GM18526 (cell line): ENCODE results near the gene CACNB2.

Experiments
- POLR2A ChIP-seq: IDR thresholded peaks from 3 replicates; pipeline ENCODE4 v1.6.1; 2011; ENCODE audit not compliant: insufficient read length; ENCODE audit errors: extremely low read depth

CACNB2 gene

DNA sequence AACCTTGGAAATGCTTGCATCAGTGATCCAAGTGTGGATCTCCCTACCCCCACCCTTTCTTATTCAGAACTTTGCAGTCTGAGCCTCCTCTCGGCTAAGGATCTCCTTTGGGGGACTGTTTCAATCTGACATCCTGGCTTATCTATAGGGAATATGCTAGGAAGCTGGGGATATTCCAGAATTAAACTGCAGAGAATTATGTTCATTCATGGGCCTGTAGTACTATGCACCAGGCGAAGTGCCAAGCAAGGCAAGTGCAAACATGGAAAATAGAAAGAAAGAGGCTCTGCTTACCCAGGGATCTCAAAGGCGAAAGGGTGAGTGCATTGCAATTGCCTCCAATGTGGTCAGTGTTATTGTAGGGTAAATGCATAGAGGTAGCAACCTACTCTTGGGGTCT, 96.5 kb downstream of the CACNB2 start:
- TF ChIP-seq POLR2A = no peak

DNA sequence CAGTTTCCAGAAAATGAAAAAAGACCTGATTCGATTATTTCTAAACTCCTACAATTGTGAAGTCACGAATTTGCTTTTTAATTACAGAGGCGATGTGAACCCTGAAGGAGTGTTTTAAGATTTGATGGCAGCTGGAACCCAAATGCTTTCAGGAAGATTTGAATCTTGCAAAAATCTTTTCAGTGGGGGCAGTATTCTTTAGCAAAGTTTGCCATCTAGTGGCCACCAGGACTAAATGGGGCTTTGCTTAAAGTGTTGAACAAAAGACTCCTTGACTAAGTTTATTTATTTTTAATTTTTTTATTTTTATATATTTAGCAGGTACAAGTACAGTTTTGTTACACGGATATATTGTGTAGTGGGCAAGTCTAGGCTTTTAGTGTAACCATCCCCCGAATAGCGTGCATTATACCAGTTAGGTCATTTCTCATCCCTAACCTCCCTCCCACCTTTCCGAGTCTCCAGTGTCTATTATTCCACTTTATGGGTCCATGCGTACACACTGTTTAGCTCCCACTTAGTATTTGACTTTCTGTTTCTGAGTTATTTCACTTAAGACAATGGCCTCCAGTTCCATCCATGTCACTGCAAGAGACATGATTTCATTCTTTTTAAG, 98.8 kb downstream of the CACNB2 start:
- no peak for TF ChIP-seq POLR2A

DNA sequence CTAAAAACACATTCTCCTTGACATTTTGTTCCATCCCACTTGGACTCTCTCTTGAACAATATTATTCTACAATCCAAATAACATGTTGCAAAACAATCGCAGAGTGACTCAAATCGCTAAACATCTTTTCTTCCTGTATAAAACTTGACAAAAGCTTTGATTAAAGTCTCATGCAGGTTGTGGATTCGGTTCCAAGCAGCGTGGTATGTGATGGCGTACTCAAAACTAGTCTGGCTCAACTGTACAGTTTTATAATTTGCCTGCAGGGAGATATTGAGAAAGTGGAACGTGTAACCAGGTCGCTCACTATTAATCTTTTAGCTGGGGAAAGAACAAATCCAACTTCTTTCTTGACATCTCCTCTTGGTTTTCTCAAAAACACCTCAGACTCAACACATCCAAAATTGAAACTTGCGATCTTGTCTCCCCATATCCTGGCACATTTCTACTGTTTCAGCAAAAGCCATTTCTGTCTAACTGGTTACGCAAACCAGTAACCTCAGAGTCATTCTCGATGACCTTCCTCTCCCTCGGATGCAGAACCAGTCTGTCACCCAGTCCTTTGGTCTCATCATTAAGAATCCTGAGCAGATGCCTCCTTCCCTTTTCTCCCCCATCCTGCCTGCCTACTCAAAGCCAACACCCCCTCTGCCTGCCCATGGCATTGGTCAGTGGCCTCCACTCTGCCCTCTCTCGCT, 100.1 kb downstream of the CACNB2 start:
- TF ChIP-seq POLR2A = no peak

DNA sequence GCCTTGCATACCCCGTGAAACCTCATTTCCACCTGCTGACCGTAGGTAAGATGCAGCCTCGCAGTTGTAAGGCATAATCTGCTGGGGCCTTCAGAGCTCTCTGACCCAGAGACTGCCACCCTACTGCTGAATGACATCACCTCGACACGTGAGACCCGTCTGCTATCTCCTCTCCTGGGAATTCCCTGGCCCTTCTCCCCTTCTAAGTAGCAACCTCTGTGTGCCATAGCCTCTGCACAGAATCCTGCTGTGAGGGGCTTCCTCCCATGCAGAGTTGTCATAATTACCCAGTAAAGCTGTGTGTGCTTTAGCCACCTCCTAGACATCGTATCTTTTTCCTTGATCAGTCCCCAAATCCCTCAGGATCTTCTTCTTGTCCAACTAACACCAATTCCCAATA, 106.7 kb downstream of the CACNB2 start:
- TF ChIP-seq POLR2A = no peak

DNA sequence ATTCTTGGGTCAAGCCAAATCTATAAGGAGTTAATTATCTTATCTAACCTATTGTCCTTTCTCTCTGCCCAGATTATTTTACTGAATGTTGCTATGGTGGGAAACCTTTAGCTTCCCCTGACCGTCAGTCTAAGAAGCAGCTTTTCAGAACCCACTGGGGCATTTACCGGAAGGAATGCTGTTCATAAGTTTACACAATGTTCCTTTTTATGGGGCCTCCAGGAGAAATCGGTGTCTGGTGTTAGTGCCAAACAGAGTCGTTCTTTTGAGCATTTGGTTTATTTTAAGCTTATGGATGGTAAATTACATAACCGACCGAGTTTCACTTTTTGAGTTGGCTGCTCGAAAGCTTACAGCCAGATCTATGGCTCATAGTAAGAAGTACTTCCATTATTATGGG, 111.9 kb downstream of the CACNB2 start:
- TF ChIP-seq POLR2A = no peak

DNA sequence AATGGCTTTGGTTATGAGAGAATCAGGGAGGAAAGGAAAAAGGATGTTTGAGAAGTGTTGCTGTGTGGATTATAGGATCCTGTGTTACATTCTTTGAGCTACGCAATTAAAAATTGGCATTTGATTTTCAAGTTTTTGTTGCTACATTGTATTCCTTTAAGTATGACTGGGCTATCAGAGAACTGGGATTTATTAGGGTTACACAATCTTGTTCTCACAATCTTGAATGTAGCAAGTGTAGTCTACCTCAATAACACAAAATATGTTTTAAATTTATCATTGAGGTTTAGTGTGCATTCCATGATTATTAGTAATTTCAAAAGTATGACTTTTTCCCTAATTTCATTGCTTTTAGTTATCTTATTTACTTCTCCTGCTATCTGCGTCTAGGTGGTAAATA, 113.9 kb downstream of the CACNB2 start:
- TF ChIP-seq POLR2A = no peak

DNA sequence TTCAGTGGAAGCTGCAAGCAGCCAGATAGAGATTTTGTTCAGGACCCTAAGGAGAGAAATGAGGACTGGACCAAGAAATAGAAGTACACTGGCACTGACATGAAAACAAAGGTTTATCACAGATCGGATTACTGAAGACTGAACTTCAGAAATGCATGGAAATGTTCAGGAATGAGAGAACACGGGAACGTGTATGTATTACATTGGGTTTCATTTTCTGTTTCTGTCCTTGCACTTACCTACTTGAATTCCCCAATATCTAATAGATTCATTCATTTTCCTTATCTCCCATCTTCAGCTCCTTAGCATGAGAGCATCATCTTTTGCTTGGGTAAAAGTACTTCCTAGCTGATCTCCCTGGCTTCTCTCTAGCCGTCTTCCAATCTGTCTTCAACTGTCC, 114.5 kb downstream of the CACNB2 start:
- no peak for TF ChIP-seq POLR2A

DNA sequence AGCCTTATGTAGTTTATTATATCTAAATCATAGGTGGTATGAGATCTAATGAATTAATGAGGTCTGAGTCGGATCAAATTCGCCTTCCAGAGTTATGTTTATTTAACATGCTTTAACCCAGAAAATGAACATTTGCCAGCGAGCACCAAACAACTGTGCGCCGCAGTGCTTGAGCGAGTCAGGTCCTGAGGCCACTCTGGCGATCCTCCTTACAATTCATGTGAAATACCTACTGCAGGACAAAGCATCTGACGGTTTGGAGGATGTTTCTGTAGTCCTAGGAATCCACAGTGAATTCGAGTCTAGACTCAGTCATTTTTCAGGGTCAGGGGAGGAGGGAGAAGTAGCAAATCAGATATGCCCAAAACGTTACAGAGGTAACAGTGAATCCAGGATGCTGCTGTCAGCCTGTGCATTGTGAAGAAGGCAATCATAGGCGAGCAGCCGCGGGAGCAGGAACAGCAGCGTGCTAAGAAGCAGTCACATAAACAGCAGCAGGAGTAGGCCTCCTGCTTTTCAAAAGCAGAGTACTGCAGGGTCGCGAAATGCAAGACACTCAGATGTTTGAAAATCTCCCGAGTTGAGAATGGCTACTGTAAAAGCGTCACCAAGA, 120.2 kb downstream of the CACNB2 start:
- TF ChIP-seq POLR2A = no peak

DNA sequence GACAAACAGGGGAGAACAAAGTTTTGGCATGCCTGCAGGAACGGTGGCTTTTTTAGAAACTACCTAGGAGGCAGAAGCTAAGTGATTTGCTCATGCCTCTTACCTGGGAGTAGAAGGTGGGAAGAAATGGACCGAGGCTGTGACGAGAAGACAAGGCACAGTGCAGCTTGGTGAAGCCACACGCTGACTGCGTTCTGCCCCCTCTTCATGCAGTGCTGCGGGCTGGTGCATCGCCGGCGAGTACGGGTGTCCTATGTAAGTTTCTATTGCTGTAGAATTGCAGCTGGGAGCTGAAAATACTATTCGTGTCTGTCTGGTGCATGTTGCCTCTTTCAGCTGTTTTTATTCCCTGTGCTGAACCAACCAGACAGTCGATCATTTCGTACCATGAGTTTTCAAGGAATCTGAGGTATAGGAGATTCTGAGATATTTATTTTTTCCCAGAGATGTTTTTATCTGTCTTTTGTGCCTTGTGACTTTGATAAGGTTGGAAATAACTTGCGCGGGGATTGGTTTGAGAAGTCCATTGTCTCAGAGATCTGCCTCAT, 120.9 kb downstream of the CACNB2 start:
- TF ChIP-seq POLR2A = no peak

DNA sequence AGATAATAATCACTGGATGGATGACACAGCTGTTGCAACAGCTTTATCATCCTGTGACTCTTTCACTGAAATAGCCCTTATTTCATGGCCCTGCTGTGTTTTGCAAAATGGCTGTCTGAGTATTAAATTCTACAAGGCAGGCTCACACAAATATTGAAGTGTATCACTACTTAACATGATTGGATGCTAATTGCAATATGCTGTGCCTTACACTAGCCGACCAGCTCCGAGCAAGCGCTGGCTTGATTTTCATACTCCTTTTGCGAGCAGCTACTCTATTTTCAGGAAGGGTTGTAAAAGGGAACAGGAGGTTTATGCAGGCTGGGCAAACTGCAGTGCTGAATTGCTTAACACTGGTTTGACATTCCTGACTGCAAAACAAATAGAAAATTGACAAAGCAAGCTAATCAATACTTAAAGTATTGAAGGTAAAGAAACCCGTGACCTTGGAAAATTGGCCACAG, 121.6 kb downstream of the CACNB2 start:
- TF ChIP-seq POLR2A = no peak

DNA sequence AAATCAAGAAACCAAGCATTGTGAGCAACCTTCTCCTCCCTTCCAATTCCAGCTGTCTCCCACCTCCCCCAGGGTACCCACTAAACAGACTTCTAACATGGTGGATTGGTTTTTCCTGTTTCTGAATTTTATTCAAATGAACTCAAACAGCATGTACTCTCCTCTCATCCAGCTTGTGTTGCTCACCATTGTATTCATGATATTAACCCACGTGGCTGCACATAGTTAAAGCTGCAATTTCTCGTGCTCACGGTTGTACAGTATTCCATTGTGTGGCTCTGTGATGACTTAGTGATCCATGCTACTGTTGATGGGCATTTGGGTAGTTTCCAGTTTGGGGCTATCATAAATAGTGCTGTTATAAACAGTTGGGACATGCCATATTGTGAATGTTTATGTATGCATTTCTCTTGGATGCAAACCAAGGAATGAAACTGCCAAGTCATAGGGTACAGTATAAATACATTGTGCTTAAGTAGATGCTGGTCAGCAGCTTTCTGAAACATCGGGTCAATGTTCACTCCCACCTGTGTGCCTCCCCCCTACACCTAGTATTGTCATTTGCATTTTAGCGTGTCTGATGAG, 124.3 kb downstream of the CACNB2 start:
- TF ChIP-seq POLR2A = no peak

DNA sequence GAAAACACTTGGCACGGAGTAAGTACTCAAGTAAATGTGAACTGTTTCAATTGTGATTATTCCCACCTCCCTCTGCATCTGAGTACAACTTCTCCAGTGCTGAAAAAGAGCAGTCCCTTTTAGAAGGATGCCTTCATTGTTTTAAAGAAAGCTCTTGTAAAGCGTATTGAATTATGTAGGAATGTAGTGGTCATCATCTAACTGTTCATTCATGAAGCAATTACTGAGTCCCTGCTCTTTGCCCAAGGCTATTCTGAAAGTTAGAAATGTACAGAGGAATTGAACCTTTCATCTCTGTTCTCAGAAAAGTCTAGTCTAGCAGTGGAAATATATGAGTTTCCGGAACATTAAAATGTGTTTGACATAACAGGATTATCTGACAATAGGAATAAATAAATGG, 127.8 kb downstream of the CACNB2 start:
- TF ChIP-seq POLR2A = no peak

DNA sequence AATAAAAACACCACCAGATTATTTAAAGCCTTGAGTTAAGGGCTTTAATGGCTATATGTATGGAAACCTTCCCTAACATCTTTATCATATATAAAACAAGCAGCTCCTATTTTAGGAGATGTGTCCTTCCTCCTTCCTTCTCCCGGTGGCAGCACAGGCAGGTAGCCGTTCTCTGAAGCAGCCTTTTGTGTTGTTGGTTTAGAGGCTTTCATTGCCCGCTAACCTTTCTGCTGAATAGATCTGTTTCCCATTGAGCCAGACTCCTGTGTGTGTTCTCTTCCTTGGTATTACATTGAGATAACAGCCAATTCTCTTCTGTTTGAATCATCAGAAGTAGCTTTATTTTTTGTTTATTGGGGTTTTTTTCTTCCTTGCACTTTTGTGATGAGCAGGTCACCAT, 131.3 kb downstream of the CACNB2 start:
- no peak for TF ChIP-seq POLR2A

DNA sequence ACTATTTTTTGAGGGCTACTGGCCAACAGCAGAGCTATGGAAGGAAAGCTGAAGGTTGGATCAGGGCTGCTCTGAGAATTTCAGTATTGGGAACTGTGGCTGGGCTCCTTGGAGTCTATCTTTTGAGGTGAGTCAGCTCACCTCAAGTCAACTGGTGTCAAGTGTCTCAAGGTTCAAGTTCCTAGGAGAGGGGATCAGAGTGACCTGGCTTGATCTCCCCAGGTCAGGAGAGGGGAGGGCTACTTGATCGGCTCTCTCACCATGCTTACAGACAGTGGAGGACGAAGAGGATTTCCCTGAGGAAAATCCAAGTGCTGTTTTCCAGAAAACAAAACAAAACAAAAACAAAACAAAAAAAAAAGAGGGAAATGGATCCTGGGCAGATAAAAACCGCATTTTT, 132.8 kb downstream of the CACNB2 start:
- no peak for TF ChIP-seq POLR2A

DNA sequence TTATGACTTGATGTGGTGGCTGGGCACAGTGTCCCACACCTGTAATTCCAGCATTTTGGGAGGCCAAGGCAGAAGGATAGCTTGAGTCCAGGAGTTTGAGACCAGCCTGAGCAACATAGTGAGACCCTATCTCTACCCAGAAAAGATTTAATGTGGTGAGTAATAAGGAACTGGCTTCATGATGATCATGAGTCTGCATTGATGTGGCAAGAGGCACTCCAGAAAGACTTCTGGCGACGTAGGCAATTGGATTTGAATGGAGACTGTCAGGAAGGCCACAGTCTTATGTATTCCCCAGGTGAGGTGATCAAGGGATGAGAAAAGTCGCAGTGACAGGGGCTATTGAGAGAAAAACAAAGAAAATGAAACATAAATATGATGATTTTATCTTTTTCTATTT, 138.0 kb downstream of the CACNB2 start:
- TF ChIP-seq POLR2A = no peak

DNA sequence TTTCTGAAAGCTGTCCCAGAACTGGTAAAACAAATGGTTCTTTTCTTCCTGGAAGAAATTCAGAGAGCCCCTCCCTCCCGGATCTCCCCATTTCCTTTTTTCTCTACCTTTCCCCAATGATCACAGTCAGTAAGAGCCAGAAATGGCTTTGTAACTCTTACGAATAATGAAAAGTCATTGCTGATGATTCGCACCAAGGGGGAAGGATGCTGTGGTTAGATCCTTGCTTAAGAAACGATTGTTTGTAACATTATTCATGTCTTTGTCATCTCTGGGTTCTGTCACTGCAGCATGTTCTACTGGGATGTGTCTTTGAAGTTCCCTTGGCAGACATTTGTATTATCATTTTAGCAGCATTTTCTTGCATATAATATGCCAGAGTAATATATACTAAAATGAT, 138.9 kb downstream of the CACNB2 start:
- no peak for TF ChIP-seq POLR2A
